SK-N-SH (cell line): Measurements from ENCODE around the gene SOX18. TPM values are rescaled to one million over a fixed set of nuclear protein-coding genes. Genes with fewer than 3 reads are reported as not detected.

ENCODE experiments used
- CTCF ChIA-PET: fragments of 300-600, 350-600 bp; formaldehyde crosslinking; extraction: SDS; loops from one replicate; lab custom pipeline; 2021; lab: Yijun Ruan, JAX
- POLR2A ChIA-PET: fragments of 350-600 bp; sonication (Branson Sonifier 250); formaldehyde crosslinking; extraction: SDS; loops from one replicate; lab custom pipeline; 2020; ENCODE audit warnings: antibody characterized with exemption, inconsistent platforms; lab: Yijun Ruan, JAX
- DNase-seq: peaks from one replicate; pipeline ENCODE4 v3.0.0; 2012
- H2AFZ ChIP-seq: fragments of 200-600 bp; sonication (generic); 2 replicates; pipeline ENCODE4 v1.8.1; 2016; ENCODE audit warnings: antibody characterized with exemption, mild to moderate bottlenecking, low read depth
- H3F3A ChIP-seq: fragments of 200-600 bp; sonication (generic); replicated peaks from 2 replicates; pipeline ENCODE3; 2016; ENCODE audit warnings: antibody characterized with exemption, mild to moderate bottlenecking; ENCODE audit not compliant: insufficient read depth
- H3K27ac ChIP-seq, 2 experiments: fragments of 200-500 bp in 1 of 2; fragments of 200-600 bp in 1 of 2; sonication (Bioruptor generic) in 1 of 2; sonication (generic), shearing (Covaris generic) in 1 of 2; 2 replicates each; pipeline versions ENCODE4 v1.5.1 to v1.6.1; 2014 to 2016; ENCODE audit warnings: low read depth in 2 of 2, inconsistent platforms in 1 of 2, low read length in 1 of 2, mild to moderate bottlenecking in 1 of 2, mixed read lengths in 1 of 2
- H3K27me3 ChIP-seq: fragments of 200-600 bp; sonication (generic), shearing (Covaris generic); 2 replicates; pipeline ENCODE4 v1.6.1; 2016; ENCODE audit warnings: mixed run types; ENCODE audit not compliant: insufficient read depth
- H3K36me3 ChIP-seq, 2 experiments: fragments of 200-500 bp in 1 of 2; fragments of 200-600 bp in 1 of 2; sonication (Bioruptor generic) in 1 of 2; sonication (generic) in 1 of 2; replicated peaks in 1 of 2; 2 replicates each; pipeline versions ENCODE3 to v1.5.1; 2014 to 2016; ENCODE audit warnings: low read length in 1 of 2, mild to moderate bottlenecking in 1 of 2; ENCODE audit not compliant: insufficient read depth in 2 of 2, control insufficient read depth in 1 of 2
- H3K4me1 ChIP-seq, 2 experiments: fragments of 200-500 bp in 1 of 2; fragments of 200-600 bp in 1 of 2; sonication (Bioruptor generic) in 1 of 2; sonication (generic), shearing (Covaris generic) in 1 of 2; 2 replicates each; pipeline versions ENCODE4 v1.5.1 to v1.6.1; 2014 to 2016; ENCODE audit warnings: low read depth in 1 of 2, low read length in 1 of 2, mixed run types in 1 of 2; ENCODE audit not compliant: insufficient read depth in 2 of 2, control insufficient read depth in 1 of 2
- H3K4me2 ChIP-seq: fragments of 200-600 bp; sonication (generic), shearing (Covaris generic); 2 replicates; pipeline ENCODE4 v1.6.1; 2017; ENCODE audit warnings: mixed run types
- H3K4me3 ChIP-seq, 2 experiments: fragments of 200-500 bp in 1 of 2; fragments of 200-600 bp in 1 of 2; sonication (Bioruptor generic) in 1 of 2; sonication (generic), shearing (Covaris generic) in 1 of 2; 2 replicates each; pipeline versions ENCODE4 v1.5.1 to v1.8.1; 2014 to 2016; ENCODE audit warnings: low read depth in 2 of 2, inconsistent platforms in 1 of 2, low read length in 1 of 2, mild to moderate bottlenecking in 1 of 2, mixed read lengths in 1 of 2, moderate library complexity in 1 of 2
- H3K79me2 ChIP-seq: fragments of 200-600 bp; sonication (generic); 2 replicates; pipeline ENCODE4 v1.8.1; 2017; ENCODE audit warnings: mild to moderate bottlenecking; ENCODE audit not compliant: insufficient read depth
- H3K9ac ChIP-seq: fragments of 200-600 bp; sonication (generic); 2 replicates; pipeline ENCODE4 v1.6.1; 2017; ENCODE audit warnings: mixed run types
- H3K9me2 ChIP-seq: fragments of 200-600 bp; sonication (generic); 2 replicates; pipeline ENCODE4 v1.6.1; 2017; ENCODE audit warnings: mixed run types
- H3K9me3 ChIP-seq: fragments of 200-600 bp; sonication (generic); 2 replicates; pipeline ENCODE4 v1.6.1; 2017; ENCODE audit warnings: mixed run types, mild to moderate bottlenecking, moderate library complexity
- H4K20me1 ChIP-seq: fragments of 200-600 bp; sonication (generic); 2 replicates; pipeline ENCODE4 v1.6.1; 2017; ENCODE audit warnings: mild to moderate bottlenecking, mixed run types; ENCODE audit not compliant: insufficient read depth
- FOXJ3 ChIP-seq: sonication (generic); formaldehyde crosslinking; IDR thresholded peaks from 2 replicates; pipeline ENCODE4 v1.5.1; 2020; ENCODE audit warnings: mild to moderate bottlenecking, missing genetic modification reagents
- GABPA ChIP-seq: IDR thresholded peaks from 2 replicates; pipeline ENCODE4 v1.4.0; 2012; ENCODE audit warnings: low read depth, mild to moderate bottlenecking
- JUND ChIP-seq: IDR thresholded peaks from 2 replicates; pipeline ENCODE4 v1.4.0; 2012
- NFIC ChIP-seq: IDR thresholded peaks from 2 replicates; pipeline ENCODE4 v1.4.0; 2012; ENCODE audit warnings: borderline replicate concordance
- POLR2AphosphoS5 ChIP-seq: IDR thresholded peaks from 2 replicates; pipeline ENCODE4 v1.6.1; 2012; ENCODE audit warnings: low read depth, low read length
- RAD21 ChIP-seq: IDR thresholded peaks from 2 replicates; pipeline ENCODE4 v1.6.1; 2012; ENCODE audit warnings: mild to moderate bottlenecking, low read length
- SIN3A ChIP-seq: IDR thresholded peaks from 2 replicates; pipeline ENCODE4 v1.6.1; 2012; ENCODE audit warnings: low read depth, mild to moderate bottlenecking, low read length, moderate library complexity, borderline replicate concordance
- TCF12 ChIP-seq: IDR thresholded peaks from 2 replicates; pipeline ENCODE4 v1.4.0; 2012
- TEAD4 ChIP-seq: IDR thresholded peaks from 2 replicates; pipeline ENCODE4 v1.4.0; 2012; ENCODE audit warnings: mild to moderate bottlenecking, borderline replicate concordance; ENCODE audit not compliant: insufficient read depth
- YY1 ChIP-seq: IDR thresholded peaks from 2 replicates; pipeline ENCODE4 v1.4.0; 2012; ENCODE audit warnings: low read depth, mild to moderate bottlenecking
- WGBS: methylation state at CpG from one replicate; pipeline ENCODE4 v1.1.6; 2017; ENCODE audit warnings: low lambda C conversion rate; 5-methylcytosine and 5-hydroxymethylcytosine counted together
- polyA plus RNA-seq, 3 experiments: library from polyadenylated mRNA; depleted of rRNA; stranded (reverse); fragments of >200 nt; gene quantifications; 2 replicates each; pipeline ENCODE4 v1.2.3, GENCODE V29; 2012
- TF ChIP-seq, protein P1 (sequence below): fragments of 150-350 bp; IDR thresholded peaks from 2 replicates; pipeline ENCODE4 v1.6.1; 2017; ENCODE audit warnings: antibody characterized with exemption, low read length, low read depth, borderline replicate concordance
- TF ChIP-seq, protein P2 (sequence below): IDR thresholded peaks from 2 replicates; pipeline ENCODE4 v1.4.0; 2012; ENCODE audit warnings: low read depth
- TF ChIP-seq, protein P3 (sequence below): IDR thresholded peaks from 2 replicates; pipeline ENCODE4 v1.6.1; 2012; ENCODE audit warnings: mild to moderate bottlenecking, low read depth, low read length, moderate library complexity
- TF ChIP-seq, protein P4 (sequence below): IDR thresholded peaks from 2 replicates; pipeline ENCODE4 v1.4.0; 2012; ENCODE audit warnings: low read depth, borderline replicate concordance

SOX18 gene
- polyA plus RNA-seq, 1 of the 3 experiments (the other 2 are of a cell fraction) = not detected

DNA sequence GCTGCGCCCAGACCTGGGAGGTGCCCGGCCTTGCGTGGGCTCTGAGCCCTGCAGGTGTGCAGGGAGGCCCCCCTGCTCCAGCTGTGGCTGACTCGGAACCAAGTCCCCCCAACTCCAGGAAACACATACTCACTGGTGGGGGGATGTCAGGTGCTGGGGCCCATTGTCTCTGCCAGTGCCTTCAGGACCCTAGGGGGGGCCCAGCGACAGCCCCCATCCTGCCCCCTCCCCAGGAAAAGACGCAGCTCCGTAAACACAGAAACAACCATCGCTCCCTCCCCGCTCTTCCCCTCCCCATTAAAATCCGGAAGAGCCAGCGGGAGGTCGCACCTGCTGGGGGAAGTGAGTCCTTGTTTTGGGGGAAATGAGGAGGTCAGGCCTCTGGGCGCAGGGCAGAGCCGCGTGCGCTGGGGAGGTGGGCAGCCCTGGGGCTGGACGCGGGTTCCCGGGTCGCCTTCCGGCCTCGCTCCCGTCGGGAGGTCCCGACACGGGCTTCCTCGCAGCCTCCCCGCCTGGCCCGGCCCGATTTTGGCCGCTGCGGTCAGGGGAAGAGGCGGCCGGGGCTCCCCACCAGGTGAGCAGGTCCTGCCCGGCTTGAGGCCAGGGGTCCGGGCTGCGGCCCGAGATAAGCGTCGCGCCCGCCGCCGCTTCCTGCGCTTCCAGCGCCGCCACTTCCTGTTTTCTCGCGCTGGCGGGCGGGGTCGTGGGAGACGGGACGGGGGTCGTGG, 7.2 kb downstream of the SOX18 start:
- peaks cover 0 to 13% of the 10 kb centered on the region in 2 experiments; a peak in 1 of 4 replicates for H3K4me1 ChIP-seq

DNA sequence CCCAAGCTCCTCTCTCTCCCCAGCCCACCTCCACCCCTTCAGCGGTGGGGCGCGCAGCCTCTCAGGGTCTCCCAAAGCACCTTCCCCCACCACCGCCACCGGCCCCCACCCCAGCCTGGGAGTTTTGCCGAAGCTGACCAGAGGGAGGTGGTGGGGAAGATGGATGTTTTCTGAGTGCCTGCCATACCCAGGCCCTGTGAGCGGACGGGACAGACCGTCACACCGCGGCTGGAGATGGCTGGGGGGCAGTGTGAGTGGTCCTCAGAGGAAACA, 7.7 kb downstream of the SOX18 start:
- CTCF ChIA-PET = interaction anchor here (0.9 to 7.7 kb wide), 6 partner anchors 12 to 503 kb away, joined by 3 to 61 read pairs (median 8); partner anchors contain the start of gene LKAAEAR1
- H3K36me3 ChIP-seq = no peaks in the 10 kb centered on the region
- no peak overlapping the region for H3K27ac ChIP-seq
- no peak overlapping the region for H3K4me3 ChIP-seq
- peaks cover 0 to 13% of the 10 kb centered on the region in 2 experiments; a peak in 1 of 4 replicates for H3K4me1 ChIP-seq
- no peak overlapping the region for H3K9ac ChIP-seq
- H2AFZ ChIP-seq = no peak overlapping the region
- H4K20me1 ChIP-seq = 0 out of 2 replicates have a peak, but pooled peaks cover 4% of the 10 kb centered on the region
- peaks cover 10% of the 10 kb centered on the region for H3F3A ChIP-seq
- TF ChIP-seq SIN3A = no peak
- no peak for TF ChIP-seq RAD21
- TF ChIP-seq, protein P1, sequence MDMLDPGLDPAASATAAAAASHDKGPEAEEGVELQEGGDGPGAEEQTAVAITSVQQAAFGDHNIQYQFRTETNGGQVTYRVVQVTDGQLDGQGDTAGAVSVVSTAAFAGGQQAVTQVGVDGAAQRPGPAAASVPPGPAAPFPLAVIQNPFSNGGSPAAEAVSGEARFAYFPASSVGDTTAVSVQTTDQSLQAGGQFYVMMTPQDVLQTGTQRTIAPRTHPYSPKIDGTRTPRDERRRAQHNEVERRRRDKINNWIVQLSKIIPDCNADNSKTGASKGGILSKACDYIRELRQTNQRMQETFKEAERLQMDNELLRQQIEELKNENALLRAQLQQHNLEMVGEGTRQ = no peak
- TF ChIP-seq POLR2AphosphoS5 = no peak
- no peak for TF ChIP-seq FOXJ3 (CRISPR knock-in tag)
- TF ChIP-seq, protein P2, sequence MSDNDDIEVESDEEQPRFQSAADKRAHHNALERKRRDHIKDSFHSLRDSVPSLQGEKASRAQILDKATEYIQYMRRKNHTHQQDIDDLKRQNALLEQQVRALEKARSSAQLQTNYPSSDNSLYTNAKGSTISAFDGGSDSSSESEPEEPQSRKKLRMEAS = no peak
- TF ChIP-seq JUND = no peak
- TF ChIP-seq, protein P3, sequence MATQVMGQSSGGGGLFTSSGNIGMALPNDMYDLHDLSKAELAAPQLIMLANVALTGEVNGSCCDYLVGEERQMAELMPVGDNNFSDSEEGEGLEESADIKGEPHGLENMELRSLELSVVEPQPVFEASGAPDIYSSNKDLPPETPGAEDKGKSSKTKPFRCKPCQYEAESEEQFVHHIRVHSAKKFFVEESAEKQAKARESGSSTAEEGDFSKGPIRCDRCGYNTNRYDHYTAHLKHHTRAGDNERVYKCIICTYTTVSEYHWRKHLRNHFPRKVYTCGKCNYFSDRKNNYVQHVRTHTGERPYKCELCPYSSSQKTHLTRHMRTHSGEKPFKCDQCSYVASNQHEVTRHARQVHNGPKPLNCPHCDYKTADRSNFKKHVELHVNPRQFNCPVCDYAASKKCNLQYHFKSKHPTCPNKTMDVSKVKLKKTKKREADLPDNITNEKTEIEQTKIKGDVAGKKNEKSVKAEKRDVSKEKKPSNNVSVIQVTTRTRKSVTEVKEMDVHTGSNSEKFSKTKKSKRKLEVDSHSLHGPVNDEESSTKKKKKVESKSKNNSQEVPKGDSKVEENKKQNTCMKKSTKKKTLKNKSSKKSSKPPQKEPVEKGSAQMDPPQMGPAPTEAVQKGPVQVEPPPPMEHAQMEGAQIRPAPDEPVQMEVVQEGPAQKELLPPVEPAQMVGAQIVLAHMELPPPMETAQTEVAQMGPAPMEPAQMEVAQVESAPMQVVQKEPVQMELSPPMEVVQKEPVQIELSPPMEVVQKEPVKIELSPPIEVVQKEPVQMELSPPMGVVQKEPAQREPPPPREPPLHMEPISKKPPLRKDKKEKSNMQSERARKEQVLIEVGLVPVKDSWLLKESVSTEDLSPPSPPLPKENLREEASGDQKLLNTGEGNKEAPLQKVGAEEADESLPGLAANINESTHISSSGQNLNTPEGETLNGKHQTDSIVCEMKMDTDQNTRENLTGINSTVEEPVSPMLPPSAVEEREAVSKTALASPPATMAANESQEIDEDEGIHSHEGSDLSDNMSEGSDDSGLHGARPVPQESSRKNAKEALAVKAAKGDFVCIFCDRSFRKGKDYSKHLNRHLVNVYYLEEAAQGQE = no peak
- TF ChIP-seq, protein P4, sequence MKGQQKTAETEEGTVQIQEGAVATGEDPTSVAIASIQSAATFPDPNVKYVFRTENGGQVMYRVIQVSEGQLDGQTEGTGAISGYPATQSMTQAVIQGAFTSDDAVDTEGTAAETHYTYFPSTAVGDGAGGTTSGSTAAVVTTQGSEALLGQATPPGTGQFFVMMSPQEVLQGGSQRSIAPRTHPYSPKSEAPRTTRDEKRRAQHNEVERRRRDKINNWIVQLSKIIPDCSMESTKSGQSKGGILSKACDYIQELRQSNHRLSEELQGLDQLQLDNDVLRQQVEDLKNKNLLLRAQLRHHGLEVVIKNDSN = no peak
- TF ChIP-seq TCF12 = no peak
- TF ChIP-seq TEAD4 = no peak
- TF ChIP-seq NFIC = no peak
- POLR2A ChIA-PET = no interaction called here
- H3K9me2 ChIP-seq = no peaks in the 10 kb centered on the region
- no peaks in the 10 kb centered on the region for H3K9me3 ChIP-seq
- WGBS = 58% methylated on average over 11 of the region's 11 CpGs
- no peak overlapping the region for H3K4me2 ChIP-seq
- no peaks in the 10 kb centered on the region for H3K79me2 ChIP-seq
- no peak for DNase-seq
- peaks cover 9% of the 10 kb centered on the region for H3K27me3 ChIP-seq

More for the DNA sequence above, 7.2 kb downstream of the SOX18 start:
- Histone ChIP-seq H2AFZ (0 out of 2 replicates have a peak overlapping the region, but pooled peaks have one; percentile 59), H3K9me2 (no peaks in the 10 kb centered on the region), H3K4me3 (peak overlapping the region in 1 of 2 experiments; percentile 47; a peak in 2 of 4 replicates), H3K27ac (no peak overlapping the region), H3F3A (peaks cover 10% of the 10 kb centered on the region), H3K4me2 (peak overlapping the region; percentile 59; the same call in 1 of the 2 replicates), H3K9ac (no peak overlapping the region), H3K27me3 (peaks cover 14% of the 10 kb centered on the region), H3K9me3 (no peaks in the 10 kb centered on the region), H3K79me2 (no peaks in the 10 kb centered on the region), H4K20me1 (no peaks in the 10 kb centered on the region), H3K36me3 (no peaks in the 10 kb centered on the region)
- ChIA-PET POLR2A (no interaction called here), CTCF (interaction anchor here (0.9 to 7.7 kb wide), 3 partner anchors 11 to 78 kb away, joined by 4 to 52 read pairs (median 10); no protein-coding TSS in a partner anchor)
- TF ChIP-seq GABPA (peak; percentile 32; the same call in 1 of the 2 replicates), YY1 (no peak)
- TF ChIP-seq, protein P3 = no peak
- 19% methylated on average over 20 of the region's 55 CpGs for WGBS
- DNase-seq = no peak
